Measurements from ENCODE around the gene HYPK.

The HYPK gene, protein sequence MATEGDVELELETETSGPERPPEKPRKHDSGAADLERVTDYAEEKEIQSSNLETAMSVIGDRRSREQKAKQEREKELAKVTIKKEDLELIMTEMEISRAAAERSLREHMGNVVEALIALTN

DNA sequence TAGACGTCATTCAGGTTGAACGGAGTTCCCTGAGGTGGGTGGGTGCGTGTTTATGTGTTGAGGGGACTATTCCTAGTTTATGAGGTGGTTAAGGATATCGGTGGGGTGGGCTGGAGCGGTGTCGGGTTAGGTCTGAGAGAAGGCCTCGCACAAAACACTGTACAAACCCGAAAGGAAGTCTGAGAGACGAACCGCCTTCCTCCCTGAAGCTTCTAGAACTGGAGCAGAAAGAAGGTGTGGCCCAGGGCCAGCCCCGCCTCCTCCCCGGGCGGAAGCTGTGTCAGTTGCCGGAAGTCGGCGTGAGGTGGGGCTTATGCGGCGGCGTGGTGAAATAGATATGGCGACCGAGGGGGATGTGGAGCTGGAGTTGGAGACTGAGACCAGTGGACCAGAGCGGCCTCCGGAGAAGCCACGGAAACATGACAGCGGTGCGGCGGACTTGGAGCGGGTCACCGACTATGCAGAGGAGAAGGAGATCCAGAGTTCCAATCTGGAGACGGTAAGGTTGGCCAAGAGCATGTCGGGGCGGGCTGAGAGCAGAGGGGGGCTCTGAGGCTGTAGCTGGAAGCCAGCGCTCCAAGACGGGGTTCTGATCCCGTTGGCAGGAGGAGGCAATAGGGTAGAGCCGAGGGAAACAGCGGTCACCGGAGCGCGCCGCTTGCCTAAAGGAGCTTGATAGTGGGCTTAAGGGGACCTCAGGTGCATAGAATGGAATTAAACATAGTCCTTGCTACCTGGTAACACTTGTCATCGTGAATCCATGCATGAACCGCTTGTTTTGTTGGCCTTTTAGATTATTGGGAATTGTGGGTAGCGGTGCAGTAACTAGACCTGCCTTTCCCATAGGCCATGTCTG lies at the start of gene HYPK:
Gene HYPK, plus strand, starts transcription at position 314 of the 856 bp plus-strand sequence. Its CDS starts 24 bp downstream, at position 338.
- DNase-seq (ENCODE audit: low read depth) = peak; percentile 88

GRCh38 chr15:43751885-43752284 lies 48.5 kb upstream of the HYPK start:
- DNase-seq (ENCODE audit: low read depth) = no peak

- DNase-seq (ENCODE audit: low read depth) = no peak
Observed at GRCh38 chr15:43762824-43763223, 37.6 kb upstream of the HYPK start.

- no peak for DNase-seq (ENCODE audit: low read depth)
Observed at GRCh38 chr15:43763819-43764446, 36.5 kb upstream of the HYPK start.

DNA sequence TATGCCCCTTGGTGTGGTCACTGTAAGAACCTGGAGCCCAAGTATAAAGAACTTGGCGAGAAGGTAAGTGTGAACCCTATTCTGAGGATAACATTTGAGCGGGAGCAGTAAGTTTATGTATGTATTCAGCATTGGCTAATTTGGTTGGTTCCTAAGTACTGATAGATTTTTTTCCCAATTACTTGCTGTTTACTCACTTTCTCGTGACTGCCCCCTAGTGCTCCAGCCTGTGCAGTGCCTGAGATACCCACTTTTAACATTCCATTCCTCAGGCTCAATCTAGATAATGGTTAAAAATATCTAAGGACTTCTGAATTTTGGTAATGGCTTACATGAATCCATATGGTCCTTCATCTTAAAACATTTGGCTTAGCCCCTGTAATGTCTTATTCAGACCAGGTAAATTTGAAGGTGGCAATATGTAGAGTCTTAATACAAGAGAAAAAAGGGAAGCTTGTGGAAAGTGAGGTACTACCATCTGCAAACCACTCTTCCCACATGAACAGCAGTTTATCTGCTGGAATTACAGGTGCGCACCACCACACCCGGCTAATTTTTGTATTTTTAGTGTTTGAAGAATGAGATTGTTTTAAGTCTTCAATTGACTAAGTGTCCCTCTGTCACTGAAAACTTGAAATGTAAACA lies 30.7 kb upstream of the HYPK start:
- peak; percentile 58 for DNase-seq (ENCODE audit: low read depth)

- DNase-seq (ENCODE audit: low read depth) = no peak
Observed at GRCh38 chr15:43771816-43772215, 28.6 kb upstream of the HYPK start.

GRCh38 chr15:43772624-43773023 lies 27.8 kb upstream of the HYPK start:
- DNase-seq (ENCODE audit: low read depth) = no peak

DNA sequence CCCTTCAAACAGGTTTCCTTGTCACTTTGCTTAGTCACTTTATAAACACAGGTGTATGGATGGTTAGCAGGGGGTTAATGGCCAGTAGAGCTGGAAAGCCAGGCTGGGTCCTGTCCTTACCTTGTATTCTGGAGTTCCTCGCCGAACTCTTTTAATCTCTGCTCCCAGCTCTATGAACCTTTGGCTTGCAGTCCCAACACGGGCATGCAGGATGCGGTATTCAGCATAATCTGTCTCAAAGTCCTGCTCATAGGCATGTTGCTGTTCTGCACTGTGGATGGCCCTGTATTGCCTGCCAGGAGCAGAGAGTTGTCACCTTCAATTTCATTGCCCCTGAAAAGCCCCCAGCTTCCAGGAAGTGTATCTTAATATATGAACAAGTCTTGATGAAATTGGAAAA lies 26.3 kb upstream of the HYPK start:
- DNase-seq (ENCODE audit: low read depth) = no peak

- DNase-seq (ENCODE audit: low read depth) = no peak
Observed at GRCh38 chr15:43775411-43775965, 24.9 kb upstream of the HYPK start.

GRCh38 chr15:43776101-43776717 lies 24.2 kb upstream of the HYPK start:
- no peak for DNase-seq (ENCODE audit: low read depth)

GRCh38 chr15:43776718-43777266 lies 23.6 kb upstream of the HYPK start, which contains the start of gene ELL3:
Gene ELL3, minus strand, starts transcription at chr15:43776966. Its CDS starts 65 bp downstream, at chr15:43776901.
- peak; percentile 68 for DNase-seq (ENCODE audit: low read depth)

DNA sequence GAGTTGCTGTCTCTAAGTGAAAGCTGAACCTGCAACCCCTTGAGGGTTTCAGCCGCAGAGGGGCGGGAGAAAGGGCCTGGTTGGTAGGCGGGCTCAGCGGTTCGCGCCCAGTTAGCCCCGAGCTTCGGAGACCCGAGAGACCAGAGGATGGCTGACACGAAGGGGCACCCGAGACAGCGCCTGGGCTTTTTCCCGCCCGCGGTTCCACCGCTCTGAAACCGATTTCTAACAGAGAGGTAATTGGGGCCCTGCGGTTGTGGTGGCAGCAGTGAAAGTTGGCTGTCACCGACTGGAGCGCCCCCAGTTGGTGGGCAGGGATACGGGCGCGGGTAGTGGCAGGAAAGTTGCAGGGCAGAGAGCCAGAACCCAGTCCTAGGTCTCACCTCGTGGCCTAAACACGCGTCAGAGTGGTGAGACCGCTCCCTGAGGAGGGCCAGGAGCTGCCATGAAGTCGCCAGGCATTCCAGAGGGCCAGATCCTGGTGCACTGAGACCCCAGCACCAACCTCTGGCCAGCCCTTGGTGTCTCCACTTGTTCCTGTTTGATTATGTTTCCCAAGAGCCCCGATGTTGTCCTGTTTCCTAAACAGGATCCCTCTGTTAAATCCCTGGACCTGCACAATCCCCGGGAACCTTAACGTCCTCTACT lies 23.0 kb upstream of the HYPK start:
- peak; percentile 69 for DNase-seq (ENCODE audit: low read depth)

DNA sequence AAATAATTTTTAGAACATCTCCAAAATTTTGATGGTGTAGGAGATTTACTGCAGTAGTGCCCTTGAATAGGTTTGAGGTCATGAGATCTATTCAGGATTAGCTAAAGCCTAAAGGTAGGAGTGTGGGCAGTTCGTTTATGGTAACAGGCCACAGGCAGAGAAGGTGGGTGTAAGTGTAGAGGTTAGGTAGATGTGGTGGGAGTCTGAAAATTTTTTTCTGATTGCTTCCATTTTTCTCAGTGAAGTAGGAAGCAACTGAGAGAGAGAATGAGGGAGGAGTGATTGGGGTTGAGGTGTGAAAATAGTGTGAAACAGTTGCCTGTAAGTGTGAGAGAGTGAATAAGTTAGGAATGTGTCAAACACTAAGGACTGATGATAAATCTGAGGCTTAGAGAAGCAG lies 21.4 kb upstream of the HYPK start:
- DNase-seq (ENCODE audit: low read depth) = no peak

DNA sequence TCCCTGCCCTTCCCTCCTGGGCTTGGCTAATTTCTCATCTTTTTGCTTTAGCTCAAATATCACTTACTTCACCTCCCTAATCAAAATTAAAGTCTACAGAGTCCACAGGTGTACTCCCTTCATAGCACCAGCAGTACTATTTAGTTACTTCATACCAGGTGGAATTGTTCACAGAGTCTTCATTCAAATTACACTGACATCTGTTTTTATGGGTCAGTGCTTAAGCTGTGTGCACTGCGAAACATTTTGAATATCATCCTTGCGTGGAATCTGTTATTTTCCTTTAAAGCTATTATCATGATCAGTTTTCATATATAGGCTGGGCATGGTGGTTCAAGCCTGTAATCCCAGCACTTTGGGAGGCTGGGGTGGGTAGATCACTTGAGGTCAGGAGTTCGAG lies 11.0 kb upstream of the HYPK start:
- no peak for DNase-seq (ENCODE audit: low read depth)

DNA sequence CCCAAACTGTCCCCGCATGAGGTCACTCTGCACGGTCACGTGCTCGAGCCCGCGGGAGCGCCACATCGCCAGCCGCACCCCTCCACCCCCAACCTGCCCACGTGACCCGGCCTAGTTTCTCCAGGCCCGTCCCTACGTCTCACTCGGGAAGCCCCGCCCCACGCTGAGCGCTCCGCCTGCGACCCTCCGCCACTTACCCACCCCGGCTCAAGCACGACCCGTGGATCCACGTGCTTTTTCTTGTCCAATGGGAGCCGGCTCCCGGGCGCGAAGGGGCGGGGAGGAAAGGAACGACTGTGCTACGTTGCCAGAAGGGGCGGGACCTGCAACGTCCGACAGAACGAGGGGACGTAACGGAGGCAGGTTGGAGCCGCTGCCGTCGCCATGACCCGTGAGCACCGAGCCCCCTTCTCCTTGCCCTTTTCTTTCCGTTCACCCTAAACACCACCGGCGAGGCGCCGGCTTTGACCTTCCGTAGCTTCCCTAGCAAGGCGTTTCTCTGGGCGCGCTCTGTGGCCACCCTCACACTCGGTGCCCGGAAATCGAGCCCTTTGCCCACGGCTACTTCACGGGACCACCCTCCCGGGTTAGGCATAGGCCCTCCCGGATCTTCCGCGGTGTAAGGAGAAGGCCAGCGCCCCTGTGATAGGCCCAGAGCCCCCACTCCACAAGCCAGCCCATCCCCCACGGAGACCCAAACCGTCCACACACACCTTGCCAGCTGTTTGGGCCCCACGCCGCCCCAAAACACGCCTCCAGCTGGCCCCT lies 8.2 kb upstream of the HYPK start, which contains the start of gene SERF2:
Gene SERF2, plus strand, starts transcription at position 328 of the 768 bp plus-strand sequence. Its CDS starts 57 bp downstream, at position 385.
- peak; percentile 99 for DNase-seq (ENCODE audit: low read depth)

DNA sequence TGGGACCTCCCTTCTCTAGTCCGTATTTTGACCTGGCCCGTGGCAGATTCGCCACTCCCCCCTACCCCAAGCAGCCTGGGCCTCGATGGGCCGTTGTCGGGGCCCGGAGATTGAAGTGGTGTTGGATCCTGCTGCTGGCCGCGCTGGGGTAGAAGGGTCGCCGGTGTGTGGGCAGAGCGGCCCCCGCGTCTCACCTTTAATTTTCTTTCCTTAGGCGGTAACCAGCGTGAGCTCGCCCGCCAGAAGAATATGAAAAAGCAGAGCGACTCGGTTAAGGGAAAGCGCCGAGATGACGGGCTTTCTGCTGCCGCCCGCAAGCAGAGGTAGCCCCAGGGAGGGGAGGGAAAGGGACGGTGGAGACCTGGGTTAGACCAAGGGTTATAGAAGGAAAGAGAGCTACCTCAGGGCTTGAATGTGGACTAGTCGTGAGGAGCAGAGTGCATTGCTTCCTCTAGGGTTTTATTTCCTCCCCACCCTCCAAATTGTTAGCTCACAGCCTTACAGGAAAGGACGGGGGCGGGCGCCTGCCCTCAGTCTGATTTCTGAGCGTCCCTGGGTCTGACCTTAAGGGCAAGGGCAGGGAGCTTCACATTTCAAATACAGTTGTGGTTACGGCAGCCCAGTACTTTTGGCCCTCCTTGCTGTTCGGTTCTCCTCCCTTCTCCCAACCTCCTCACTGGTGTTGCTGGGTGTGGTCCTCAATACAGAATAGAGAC lies 7.5 kb upstream of the HYPK start:
- no peak for DNase-seq (ENCODE audit: low read depth)

GRCh38 chr15:43793647-43794046 lies 6.8 kb upstream of the HYPK start:
- no peak for DNase-seq (ENCODE audit: low read depth)

GRCh38 chr15:43794269-43795037 lies 5.9 kb upstream of the HYPK start:
- DNase-seq (ENCODE audit: low read depth) = no peak

GRCh38 chr15:43795197-43795596 lies 5.2 kb upstream of the HYPK start:
- no peak for DNase-seq (ENCODE audit: low read depth)

Measured in activated T-cell treated with anti-CD3 and anti-CD28 coated beads for 1 hour (primary cell).